SK-N-MC (cell line): ENCODE results near the gene LCMT1.
"Not testable (repeated sequence)": the region's sequence is repeated elsewhere in the genome, so short reads cannot be mapped to it uniquely, and the experiment has no call there.

Source experiments
- DNase-seq: peaks from one replicate; pipeline ENCODE4 v3.0.0-alpha.2; 2011; ENCODE audit warnings: low read depth, low spot score
- H3K27ac ChIP-seq: fragments of 200-600 bp; sonication (generic); 2 replicates; pipeline ENCODE4 v1.5.1; 2016; ENCODE audit warnings: mixed run types
- H3K36me3 ChIP-seq: fragments of 200-600 bp; sonication (generic); 2 replicates; pipeline ENCODE4 v1.6.1; 2017; ENCODE audit warnings: antibody characterized with exemption, low read length, mixed read lengths; ENCODE audit not compliant: insufficient read depth
- H3K4me3 ChIP-seq: fragments of 200-600 bp; sonication (generic); 2 replicates; pipeline ENCODE4 v1.5.1; 2016
- H3K9ac ChIP-seq: fragments of 200-600 bp; sonication (generic); 2 replicates; pipeline ENCODE4 v1.8.0; 2017; ENCODE audit warnings: mixed run types, mixed read lengths; ENCODE audit not compliant: insufficient read length
- H3K9me3 ChIP-seq: fragments of 200-600 bp; sonication (generic); 2 replicates; pipeline ENCODE4 v1.6.1; 2017; ENCODE audit warnings: low read depth, mild to moderate bottlenecking, antibody characterized with exemption, low read length, moderate library complexity, mixed read lengths
- EZH2 ChIP-seq: fragments of 200-600 bp; sonication (generic); IDR thresholded peaks from one replicate; pipeline ENCODE4 v1.6.1; 2017; ENCODE audit warnings: antibody characterized with exemption
- FOXP2 ChIP-seq: optimal IDR thresholded peaks from 2 replicates; pipeline ENCODE3; 2011; ENCODE audit warnings: mild to moderate bottlenecking, moderate library complexity; ENCODE audit not compliant: insufficient read depth; ENCODE audit errors: extremely low read length, control extremely low read depth
- POLR2AphosphoS5 ChIP-seq: IDR thresholded peaks from 2 replicates; pipeline ENCODE4 v1.6.1; 2012; ENCODE audit warnings: mild to moderate bottlenecking, low read depth, low read length, borderline replicate concordance

LCMT1 gene

DNA sequence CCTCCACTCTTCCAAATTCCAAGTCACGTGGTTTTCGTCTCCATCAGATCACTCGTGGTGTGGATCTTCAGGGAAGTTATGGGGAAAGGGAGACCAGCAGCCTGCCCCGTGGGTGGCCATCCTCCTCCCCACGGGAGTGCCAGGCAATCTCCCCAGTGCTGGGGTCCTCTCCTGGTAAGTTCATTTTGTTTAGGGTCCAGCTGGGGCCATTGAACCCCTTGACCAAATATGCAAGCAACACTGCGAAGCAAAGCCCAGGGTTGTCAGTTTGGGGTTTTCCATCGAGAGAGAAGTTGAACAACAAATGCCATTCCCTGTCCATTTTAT lies 4.1 kb upstream of the LCMT1 start:
- no peak for DNase-seq
- no peak overlapping the region for H3K9ac ChIP-seq
- no peak overlapping the region for H3K4me3 ChIP-seq
- no peak overlapping the region for H3K27ac ChIP-seq
- no peaks in the 10 kb centered on the region for H3K36me3 ChIP-seq
- TF ChIP-seq FOXP2 (no peak), POLR2AphosphoS5 (no peak), EZH2 (no peak)
- H3K9me3 ChIP-seq: no peaks in the 10 kb centered on the region

GRCh38 chr16:25108054-25108453 lies 3.5 kb upstream of the LCMT1 start:
- Histone ChIP-seq H3K27ac (no peak overlapping the region), H3K9ac (no peak overlapping the region), H3K36me3 (no peaks in the 10 kb centered on the region), H3K4me3 (no peak overlapping the region), H3K9me3 (no peaks in the 10 kb centered on the region)
- DNase-seq: no peak
- no peak for TF ChIP-seq EZH2
- no peak for TF ChIP-seq POLR2AphosphoS5

DNA sequence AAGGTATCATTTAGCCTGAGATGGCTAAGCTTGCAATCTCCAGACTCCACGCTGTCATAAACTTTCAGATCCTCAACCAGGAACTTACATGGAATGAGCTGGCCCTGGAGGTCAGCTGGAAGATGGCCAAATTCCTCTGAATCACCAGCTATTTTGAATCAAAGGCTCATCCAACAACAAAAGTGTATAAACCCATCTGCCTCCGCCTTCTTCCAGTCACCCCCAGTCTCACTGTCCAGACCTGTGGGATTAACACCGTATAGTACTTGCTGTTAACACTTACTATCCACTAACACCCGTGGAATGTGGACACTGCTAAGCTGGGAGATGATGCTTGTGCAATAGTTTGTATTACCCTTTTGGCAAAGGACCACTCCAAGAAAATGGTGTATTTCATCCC lies 1.9 kb upstream of the LCMT1 start:
- Histone ChIP-seq H3K9me3 (no peaks in the 10 kb centered on the region), H3K4me3 (no peak overlapping the region), H3K36me3 (no peaks in the 10 kb centered on the region), H3K27ac (no peak overlapping the region), H3K9ac (no peak overlapping the region)
- no peak for TF ChIP-seq FOXP2
- TF ChIP-seq EZH2: no peak
- no peak for TF ChIP-seq POLR2AphosphoS5
- DNase-seq: no peak

DNA sequence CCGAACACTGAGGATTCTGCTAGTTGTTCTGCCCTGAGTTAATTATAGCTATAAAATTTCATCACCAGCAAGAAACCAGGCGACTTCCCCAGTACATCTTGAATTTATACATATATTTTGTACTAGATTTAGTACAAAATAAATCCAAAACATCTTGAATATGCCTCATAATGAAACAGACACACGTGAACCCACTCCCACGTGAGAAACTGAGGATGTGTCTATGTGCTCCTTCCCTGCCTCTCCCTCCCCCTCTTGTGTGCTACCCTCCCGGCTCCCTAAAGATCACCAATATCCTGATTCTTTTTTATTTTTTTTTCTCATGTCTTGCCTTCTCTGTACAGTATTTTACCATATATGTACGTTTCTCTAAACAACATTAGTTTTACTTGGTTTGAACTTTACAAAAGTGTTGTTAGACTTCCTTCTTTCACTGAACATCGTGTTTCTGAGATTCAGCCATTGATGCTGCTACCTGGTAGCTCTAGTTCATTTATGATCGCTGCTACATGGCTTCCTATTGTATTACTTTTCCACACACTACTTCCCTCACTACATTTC lies 1.1 kb upstream of the LCMT1 start:
- Histone ChIP-seq H3K9ac (peak overlapping the region; percentile 76), H3K9me3 (no peaks in the 10 kb centered on the region), H3K27ac (no peak overlapping the region), H3K4me3 (peak overlapping the region; percentile 93), H3K36me3 (no peaks in the 10 kb centered on the region)
- no peak for DNase-seq
- no peak for TF ChIP-seq FOXP2
- no peak for TF ChIP-seq POLR2AphosphoS5
- TF ChIP-seq EZH2: no peak

GRCh38 chr16:25114121-25114520 lies 2.6 kb downstream of the LCMT1 start:
- TF ChIP-seq EZH2 (no peak), POLR2AphosphoS5 (no peak), FOXP2 (no peak)
- Histone ChIP-seq H3K36me3 (no peaks in the 10 kb centered on the region), H3K9me3 (no peaks in the 10 kb centered on the region), H3K27ac (no peak overlapping the region), H3K9ac (no peak overlapping the region), H3K4me3 (no peak overlapping the region)
- no peak for DNase-seq

- Histone ChIP-seq H3K9me3 (no peaks in the 10 kb centered on the region), H3K27ac (no peak overlapping the region), H3K36me3 (no peaks in the 10 kb centered on the region), H3K9ac (no peak overlapping the region), H3K4me3 (no peak overlapping the region)
- no peak for TF ChIP-seq FOXP2
- no peak for TF ChIP-seq POLR2AphosphoS5
- TF ChIP-seq EZH2: no peak
- no peak for DNase-seq
Observed at GRCh38 chr16:25118851-25119578, 7.5 kb downstream of the LCMT1 start.

GRCh38 chr16:25121824-25122600 lies 10.5 kb downstream of the LCMT1 start:
- Histone ChIP-seq H3K4me3 (no peak overlapping the region), H3K36me3 (no peaks in the 10 kb centered on the region), H3K27ac (no peak overlapping the region), H3K9ac (no peak overlapping the region), H3K9me3 (no peaks in the 10 kb centered on the region)
- DNase-seq: no peak
- TF ChIP-seq FOXP2 (no peak), EZH2 (no peak), POLR2AphosphoS5 (no peak)

DNA sequence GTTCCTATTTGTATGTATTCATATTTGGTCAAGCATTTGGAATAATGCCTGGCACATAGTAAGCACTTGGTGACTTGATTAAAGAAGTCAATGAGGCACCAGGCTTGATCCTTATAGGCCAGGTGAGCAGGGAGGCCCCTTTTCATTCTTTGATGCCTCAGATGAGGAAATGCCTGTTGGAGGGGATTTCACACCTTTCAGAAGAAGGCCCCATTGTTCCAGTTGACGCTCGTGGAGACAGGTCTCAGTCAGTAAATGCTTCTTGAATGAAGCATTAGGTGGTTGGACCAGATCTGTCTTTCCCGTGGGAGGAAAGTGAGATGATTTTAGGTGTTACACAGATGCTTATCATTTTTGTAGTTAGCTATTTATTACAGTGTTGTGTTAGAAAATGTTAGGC lies 13.0 kb downstream of the LCMT1 start:
- Histone ChIP-seq H3K9me3 (no peaks in the 10 kb centered on the region), H3K36me3 (0 out of 2 replicates have a peak, but pooled peaks cover under 1% of the 10 kb centered on the region), H3K4me3 (no peak overlapping the region), H3K27ac (no peak overlapping the region), H3K9ac (no peak overlapping the region)
- TF ChIP-seq POLR2AphosphoS5 (no peak), FOXP2 (no peak), EZH2 (no peak)
- DNase-seq: no peak

GRCh38 chr16:25126086-25126666 lies 14.6 kb downstream of the LCMT1 start:
- not testable (repeated sequence) for H3K4me3 ChIP-seq, H3K36me3 ChIP-seq, H3K9me3 ChIP-seq, H3K27ac ChIP-seq, H3K9ac ChIP-seq, DNase-seq
